GM10847 (cell line): ENCODE measurements around the gene CACNA2D4.

Experiments
- POLR2A ChIP-seq: IDR thresholded peaks from 2 replicates; pipeline ENCODE4 v1.6.1; 2011; ENCODE audit not compliant: insufficient read length; ENCODE audit errors: extremely low read depth

The CACNA2D4 gene

DNA sequence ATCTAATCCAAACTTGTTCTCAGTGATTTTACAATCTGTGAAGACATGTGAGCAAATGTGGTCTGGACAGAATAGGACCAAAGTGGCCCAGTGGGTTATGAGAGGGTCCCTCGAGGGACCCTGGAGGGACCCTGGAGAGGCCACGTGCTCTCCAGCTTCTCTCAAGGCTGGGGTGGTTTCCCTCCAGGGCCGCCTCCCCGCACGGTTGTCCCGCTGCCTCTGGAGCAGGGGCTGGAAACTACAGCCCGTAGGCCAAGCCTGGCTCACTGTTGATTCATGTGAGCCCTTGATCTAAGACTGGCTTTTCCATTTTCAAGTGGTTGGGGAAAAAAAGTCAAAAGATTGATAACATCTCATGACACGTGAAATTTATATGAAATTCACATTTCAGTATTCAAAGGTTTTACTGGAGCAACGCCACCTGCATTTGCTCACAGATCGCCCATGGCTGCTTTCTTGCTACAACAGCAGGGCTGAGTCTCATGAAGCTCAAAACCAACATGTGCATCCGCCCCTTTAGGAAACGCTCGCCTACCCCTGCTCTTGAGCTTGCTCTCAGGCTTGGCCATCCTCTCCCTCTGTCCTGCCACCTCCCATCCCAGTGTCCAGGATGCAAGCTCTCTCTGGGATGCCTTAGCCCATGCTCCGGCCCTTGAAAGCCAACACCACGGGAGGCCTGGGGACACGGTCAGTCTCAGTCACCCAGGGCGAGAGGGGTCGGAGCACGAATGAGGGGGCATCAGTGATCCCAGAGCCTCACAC lies 110.2 kb downstream of the CACNA2D4 start:
- TF ChIP-seq POLR2A = no peak

DNA sequence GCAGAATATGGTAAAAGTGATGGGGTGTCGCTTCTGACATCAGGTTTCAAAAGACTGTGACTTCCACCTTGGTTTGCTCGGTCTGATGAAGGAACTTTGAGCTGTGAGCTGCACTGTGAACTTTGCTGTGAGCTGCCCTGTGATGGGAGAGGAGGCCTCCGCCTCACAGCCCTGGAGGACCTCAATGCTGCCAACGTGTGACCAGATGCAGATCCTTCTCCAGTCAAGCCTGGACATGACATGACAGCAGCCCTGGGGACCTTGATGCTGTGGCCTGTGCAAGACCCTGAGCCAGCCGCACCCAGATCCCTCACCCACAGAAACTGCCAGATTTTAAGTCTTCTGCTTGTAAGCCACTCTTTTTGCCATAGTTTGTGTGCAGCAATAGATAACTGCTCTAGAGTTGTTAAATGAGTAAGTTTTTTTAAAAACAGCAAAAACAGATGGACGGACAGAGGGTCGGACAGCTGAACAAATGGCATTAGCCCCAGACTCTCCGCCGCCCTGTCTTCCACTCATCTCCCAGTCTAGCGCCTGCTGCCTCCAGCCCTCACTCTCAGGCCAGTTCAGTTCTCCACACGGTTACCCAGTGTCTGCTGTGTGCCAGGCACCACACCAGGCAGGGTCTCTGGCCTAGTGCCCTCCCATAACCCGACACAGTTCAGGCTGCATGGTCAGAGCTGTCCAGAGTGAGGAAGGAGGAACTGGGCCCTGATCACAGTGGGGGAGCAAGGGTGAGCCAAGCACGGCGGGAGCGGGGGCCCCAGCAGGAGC lies 111.2 kb downstream of the CACNA2D4 start:
- TF ChIP-seq POLR2A = no peak

DNA sequence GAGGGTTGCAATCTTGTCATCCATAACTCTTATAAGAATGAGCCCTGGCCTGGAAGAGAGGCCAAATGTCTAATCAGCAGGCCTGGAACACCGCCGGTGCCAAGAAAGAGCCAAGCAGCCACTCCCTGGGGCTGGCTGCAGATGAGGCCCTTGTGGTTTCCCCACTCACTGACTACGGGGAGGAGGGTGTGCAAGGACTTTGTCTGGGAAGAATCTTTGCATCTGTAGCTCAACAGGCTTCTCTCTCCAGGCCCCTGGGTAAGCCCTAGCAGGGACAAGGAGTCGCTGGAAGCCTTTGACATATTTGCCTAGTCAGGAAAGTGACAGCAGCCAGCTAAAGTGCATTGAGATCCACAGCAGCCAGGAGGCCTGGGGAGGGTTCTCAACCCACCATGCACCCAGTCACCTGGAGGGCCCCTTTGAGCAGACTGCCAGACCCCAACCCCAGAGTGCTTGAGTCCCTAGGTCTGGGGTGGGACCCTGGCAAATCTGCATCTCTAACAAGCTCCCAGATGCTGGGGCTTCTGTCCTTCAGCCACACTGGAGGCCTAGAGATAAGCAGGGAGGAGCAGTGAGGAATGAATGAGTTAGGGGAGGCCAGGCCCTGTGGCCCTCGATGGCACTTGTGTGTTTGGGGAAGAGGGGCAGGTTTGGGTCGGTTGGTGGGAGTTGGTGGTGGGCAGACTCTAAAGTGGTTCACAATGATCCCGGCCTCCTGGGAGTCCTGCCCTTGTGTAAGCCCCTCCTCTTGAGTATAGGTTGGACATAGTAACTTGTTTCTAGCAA lies 112.0 kb downstream of the CACNA2D4 start:
- no peak for TF ChIP-seq POLR2A

DNA sequence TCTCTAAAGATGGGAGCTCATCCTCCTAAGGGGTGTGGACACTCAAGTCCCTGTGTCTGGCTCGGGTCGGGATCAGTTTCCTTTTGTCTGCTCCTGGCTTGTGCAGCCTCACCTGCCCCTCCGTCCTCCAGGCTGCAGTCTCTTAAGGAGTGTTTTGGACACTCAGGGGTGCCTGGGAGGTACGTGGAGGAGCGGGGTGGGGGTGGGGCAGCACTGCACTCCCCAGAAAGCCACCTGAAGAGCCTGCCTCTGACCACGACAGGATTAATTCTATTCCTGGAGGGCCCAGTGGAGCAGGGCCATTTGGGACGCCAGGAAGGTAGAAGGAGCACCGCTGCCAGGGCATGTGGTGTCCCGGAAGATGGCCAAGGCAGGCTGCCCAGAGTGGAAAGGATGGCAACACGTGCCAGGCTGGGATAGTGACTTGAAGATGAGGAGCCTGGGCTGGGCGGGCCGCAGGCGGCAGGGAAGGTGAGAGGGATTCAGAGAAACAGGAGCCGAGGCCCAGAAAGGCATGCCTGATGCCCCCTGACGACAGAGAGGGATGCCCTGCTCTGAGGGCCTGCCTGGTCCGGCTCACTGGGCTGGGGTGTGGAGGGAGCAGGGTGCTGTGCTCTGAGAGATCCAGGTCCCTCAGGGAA lies 112.9 kb downstream of the CACNA2D4 start:
- TF ChIP-seq POLR2A = no peak

DNA sequence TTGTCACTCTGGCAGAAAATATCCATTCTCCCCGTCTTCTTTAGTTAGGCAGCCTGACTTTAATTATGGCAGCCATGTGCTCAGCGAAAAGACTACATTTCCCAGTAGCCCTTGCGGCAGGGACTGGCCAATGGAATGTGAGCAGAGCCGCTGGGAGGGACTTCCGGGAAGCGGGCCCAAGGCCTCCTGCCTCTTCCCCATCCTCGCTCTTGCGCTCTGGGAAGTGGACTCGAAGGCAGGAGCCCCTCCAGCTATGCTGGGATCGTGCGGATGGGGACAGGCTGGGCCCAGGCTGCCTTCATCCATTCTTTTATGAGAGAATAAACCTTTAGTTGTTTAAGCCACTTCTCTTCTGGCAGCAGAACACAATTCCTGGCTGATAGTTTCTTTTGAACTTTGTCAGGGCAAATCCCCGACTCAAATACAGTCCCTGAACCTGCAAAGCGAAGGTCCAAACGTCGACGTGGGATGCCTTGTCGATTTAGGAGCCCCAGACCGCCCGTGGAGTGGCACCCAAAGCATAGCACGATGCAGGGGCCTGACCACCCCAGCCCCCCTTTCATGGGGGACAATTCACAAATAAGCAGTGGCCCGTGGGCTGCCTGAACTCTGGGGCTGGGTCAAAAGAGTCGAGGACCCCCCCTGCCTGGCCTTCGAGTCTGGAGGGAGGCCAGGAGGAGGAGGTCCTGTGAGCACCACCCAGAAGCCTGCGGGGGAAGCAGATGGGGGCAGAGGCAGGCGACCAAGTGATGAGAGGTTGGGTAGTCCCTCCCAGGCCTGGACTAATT lies 113.7 kb downstream of the CACNA2D4 start:
- no peak for TF ChIP-seq POLR2A

DNA sequence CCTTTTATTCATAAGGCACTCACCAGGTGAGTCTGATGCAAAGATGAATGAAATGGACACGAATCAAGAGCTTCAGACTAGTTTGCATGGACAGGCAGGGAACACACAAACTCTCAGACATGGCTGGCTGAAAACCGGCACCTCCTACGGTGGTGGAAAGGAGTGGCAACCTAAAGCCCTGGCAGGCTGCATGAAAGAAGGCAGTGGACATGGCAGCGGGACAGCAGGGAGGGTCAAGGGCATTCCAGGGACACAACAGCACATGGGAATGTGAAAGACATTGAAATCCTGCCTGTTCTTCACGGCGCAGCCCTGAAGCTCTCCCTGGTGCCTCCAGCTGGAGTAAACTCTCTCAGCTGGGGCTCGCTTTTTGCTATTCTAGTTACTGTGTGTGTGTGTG lies 114.7 kb downstream of the CACNA2D4 start:
- no peak for TF ChIP-seq POLR2A

DNA sequence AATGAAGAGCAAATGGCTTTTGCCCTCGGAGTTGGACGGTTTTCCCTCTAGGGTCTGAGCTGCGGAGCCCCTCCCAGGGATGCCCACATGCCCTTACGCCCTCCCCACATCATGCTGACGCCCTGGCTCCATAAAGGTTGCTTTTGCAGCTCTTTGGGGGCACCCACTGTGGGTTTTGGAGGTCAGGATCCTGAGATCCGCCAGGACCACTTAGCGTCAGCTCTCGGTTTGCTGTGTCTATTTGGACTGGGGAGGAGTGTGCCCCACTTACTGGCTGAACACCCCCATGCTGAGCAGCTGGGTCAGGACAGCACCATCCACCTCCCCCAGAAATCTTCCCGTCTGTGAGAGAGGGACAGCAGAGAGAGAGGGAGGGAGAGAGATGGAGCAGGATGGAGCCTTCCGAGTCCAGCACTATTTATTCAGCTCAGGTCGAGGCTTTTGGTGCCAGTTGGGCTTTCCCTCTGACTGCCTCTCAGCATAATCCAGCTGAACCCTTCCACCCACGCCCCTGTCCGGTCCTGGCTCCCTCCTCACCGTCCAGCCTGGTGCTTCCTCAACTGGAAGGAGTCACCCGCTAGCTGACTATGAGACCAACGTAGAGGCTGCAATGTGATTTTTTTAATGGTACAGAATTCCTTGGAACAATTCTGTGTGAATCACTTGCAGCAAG lies 117.0 kb downstream of the CACNA2D4 start:
- TF ChIP-seq POLR2A = no peak

DNA sequence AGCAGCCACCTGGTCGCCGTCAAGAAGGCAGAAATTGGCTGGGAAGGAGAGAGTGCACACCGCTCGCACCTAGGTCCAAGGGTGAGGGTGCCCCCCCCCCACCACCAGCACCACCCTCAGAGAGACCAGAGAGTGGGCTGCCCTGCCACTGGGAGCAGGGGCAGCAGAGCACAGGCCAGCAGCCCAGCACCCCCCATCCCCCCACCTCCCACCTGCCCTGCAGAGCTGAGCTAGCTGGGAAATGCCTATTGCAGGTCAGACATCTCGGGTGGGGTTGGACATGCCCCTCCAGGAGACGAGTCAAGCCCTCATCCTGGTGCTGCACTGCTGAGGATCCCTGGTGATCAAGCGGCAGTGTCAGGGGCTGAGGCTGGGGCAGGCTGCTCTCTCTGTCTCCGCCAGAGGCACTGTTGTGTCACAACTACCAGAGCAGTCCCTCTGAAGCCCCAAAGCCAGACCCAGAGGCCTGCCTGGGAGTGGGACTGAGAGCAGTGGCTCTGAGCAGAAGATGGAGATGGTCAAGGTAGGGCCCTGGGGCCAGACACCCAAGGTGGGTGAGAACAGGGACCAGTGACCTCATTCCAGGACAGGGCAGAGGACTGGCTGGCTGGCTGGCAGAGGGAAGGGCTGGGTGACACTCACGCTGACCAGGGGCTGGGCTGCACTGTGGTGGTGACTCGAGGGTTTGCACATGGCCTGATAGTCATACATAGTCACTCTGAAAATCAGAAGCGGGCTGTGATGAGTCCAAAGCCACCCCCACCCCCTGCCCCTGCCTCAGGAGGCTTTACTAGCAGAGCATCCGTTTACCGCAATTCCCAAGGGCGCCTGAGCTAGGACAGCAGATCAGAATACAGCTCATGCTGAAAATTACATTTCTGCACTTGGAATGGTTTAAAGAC lies 117.8 kb downstream of the CACNA2D4 start:
- TF ChIP-seq POLR2A = no peak

DNA sequence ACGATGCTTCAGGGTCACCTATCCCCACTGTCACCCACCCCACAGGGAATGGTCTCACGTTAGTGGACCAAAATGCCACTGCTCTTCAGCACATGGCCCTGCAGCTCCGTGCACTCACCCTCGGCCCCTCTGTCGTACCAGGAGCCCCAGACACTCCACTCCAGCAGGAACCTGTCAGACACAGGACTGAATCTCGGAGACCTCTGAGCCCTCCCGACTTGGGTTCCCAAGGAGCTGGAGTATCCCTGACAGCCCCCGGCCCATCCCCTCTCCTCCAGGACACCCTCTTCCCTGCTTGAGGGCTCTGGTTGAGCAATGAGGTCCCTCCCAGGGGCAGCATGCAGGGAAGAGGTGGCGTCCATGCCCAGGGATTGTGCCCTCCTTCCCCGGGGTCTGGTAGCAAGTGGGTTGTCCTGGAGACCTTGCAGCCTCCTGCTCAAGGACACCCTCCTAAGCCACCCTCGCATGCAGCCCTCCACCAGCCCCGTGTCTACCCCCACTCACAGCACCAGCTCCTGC lies 118.5 kb downstream of the CACNA2D4 start:
- TF ChIP-seq POLR2A = no peak

DNA sequence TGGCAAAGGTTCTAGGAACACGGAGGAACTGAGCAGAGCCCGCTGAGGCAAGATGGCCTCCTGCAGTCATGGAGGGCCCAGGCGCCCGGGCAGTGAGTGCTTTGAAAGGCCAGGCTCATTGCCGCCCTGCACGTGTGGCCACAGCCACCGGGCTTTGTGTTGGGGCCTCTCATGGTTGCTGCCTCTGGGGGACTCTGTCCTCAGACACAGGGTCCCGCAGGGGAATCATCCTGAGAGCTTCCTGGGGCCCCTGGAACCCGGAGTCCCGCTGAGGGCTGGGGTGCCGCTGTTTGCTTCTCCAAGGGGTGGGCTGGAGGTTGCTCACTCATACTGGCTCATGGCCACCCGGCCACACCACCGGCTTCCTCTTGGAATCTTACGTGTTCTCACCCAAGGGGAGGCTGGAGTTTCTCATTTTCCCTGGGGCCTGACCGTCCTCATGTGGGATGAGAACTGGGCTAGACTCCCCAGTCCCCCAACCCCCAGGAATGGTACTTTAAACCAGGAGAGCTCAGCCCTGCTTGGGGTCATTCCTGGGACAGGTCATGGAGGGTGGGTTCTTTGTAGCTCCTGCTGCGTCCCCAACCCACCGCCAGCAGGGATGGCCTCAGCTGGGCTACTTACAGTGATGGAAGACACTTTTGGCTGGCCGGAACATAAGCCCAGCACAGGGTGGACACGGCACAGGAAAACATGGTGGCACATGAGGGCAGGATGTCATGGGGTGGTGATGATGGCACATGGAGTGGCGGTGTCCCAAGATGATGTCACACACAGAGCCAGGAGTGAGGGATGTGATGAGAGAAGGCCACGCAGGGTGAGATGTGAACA lies 119.2 kb downstream of the CACNA2D4 start:
- TF ChIP-seq POLR2A = no peak

DNA sequence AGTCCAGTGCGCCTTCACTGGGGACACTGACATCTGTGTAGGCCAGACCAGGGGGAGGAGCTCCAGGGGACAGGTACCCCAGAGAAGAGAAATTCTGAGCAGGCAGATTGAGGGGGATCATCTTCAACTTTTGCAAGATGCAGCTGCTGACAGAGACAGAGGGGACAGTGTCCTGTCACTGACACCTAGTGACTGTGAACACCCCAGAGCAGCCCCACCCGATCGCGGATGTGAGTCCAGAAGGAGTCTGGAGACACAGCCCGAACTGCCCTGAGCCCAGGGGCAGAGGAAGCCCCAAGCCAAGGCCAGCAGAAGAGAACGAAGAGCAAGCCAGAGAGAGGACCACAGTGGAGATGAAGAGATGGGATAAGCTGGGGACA lies 119.8 kb downstream of the CACNA2D4 start:
- TF ChIP-seq POLR2A = no peak
